Measurements from ENCODE around the gene WBP11.

Gene WBP11

DNA sequence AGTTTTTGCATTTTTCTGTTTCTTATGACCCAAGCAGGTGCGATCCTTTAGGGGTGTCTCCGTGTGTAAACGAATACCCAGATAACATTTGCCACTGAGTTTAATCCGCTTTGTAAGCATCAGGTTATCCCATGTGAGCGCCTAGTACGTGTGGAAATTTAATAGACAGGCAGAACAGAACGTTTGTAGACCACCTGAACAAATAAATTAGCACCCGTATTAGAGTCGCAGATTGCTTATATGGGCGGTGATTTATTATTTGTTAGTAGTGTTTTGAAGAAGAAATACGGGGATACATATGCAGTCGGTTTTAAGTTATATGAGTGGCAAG is 517 bp upstream of the WBP11 start:
- TF ChIP-seq, protein P1, sequence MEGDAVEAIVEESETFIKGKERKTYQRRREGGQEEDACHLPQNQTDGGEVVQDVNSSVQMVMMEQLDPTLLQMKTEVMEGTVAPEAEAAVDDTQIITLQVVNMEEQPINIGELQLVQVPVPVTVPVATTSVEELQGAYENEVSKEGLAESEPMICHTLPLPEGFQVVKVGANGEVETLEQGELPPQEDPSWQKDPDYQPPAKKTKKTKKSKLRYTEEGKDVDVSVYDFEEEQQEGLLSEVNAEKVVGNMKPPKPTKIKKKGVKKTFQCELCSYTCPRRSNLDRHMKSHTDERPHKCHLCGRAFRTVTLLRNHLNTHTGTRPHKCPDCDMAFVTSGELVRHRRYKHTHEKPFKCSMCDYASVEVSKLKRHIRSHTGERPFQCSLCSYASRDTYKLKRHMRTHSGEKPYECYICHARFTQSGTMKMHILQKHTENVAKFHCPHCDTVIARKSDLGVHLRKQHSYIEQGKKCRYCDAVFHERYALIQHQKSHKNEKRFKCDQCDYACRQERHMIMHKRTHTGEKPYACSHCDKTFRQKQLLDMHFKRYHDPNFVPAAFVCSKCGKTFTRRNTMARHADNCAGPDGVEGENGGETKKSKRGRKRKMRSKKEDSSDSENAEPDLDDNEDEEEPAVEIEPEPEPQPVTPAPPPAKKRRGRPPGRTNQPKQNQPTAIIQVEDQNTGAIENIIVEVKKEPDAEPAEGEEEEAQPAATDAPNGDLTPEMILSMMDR (IDR thresholded peaks at IDR 0.05), result no peak
- no peak for DNase-seq (ENCODE audit: low spot score)
- H3K27ac ChIP-seq, result peak overlapping the region; percentile 95 to 96
- peak overlapping the region; percentile 94 for H3K4me3 ChIP-seq

DNA sequence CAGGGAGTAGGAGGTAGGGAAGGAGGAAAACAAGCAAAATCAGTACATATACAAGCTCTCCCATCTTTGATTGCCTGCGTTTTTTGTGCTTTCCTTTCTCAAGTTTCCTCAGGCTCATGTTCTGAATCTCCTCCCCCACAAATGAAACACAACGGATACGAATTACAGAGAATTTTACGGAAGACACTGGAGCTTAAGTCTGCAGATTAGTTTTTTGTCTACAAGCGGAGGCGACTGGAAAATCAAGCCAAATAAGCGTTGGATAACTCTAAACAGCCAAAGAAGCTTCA is 612 bp downstream of the WBP11 start:
- Histone ChIP-seq H3K27ac (peak overlapping the region; percentile 95 to 96), H3K4me3 (peak overlapping the region; percentile 94)
- TF ChIP-seq, protein P1 (IDR thresholded peaks at IDR 0.05), result no peak
- no peak for DNase-seq (ENCODE audit: low spot score)

GRCh38 chr12:14802247-14802646 is 1.0 kb downstream of the WBP11 start:
- peak overlapping the region; percentile 95 to 96 for H3K27ac ChIP-seq
- DNase-seq (ENCODE audit: low spot score), result no peak
- peak overlapping the region; percentile 94 for H3K4me3 ChIP-seq
- TF ChIP-seq, protein P1 (IDR thresholded peaks at IDR 0.05), result no peak

DNA sequence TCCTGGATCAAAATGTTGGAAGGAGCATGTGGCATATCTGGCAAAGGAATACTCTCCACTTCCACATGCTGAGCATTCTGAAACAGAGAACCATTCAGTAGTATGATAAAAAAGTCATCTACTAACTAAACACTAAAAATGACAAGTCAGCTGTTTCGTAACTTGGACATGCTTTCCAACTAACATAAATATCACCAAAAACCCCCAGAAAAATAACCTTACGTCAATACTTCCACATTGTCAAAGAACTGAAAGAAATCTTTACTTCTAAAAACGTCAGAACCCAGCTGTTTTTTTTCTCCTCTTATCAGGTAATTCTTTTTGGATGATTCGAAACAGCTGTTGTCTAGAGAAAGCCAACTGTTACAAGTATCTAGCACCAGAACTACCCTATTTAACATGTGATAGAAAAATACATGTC is 8.2 kb downstream of the WBP11 start:
- Histone ChIP-seq H3K27ac (no peak overlapping the region), H3K4me3 (no peak overlapping the region)
- no peak for DNase-seq (ENCODE audit: low spot score)
- TF ChIP-seq, protein P1 (IDR thresholded peaks at IDR 0.05), result no peak

DNA sequence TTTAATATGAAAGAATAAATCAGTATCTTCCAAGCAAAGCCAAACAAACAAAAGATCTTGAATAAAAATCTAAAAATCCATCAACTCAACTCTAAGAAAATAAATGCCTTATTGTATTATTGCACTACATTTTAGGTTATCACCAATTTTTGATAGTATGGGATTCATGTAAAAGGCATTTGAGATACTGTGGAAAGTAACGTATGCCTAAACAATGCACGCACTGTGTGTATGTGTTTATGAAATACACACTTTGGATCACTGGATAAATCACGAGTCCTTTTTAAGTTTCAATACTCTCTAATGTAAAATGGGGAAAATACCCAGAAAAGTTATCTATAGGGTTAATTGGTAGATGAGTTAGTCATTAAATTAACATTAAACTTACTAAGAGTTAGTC is 17.7 kb downstream of the WBP11 start:
- Histone ChIP-seq H3K27ac (no peak overlapping the region), H3K4me3 (no peak overlapping the region)
- TF ChIP-seq, protein P1 (IDR thresholded peaks at IDR 0.05), result no peak
- DNase-seq (ENCODE audit: low spot score), result no peak

DNA sequence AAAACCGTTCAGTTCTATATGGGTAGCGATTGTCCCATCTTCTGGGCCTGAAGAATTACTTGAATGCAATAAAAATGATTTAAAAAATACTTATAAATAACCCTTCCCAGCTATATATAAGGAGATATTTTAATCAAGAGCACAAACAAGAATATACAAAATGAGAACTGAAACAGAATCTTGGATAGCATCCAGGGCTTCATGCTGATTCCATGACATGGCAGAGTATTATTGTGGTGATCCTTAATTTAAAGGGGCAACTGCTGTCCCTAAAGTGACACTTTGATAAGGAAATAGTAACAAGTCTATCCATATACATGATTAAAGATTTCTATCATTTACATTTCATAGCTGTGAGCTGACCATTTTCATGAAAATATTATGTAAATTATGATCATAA is 18.8 kb downstream of the WBP11 start:
- TF ChIP-seq, protein P1 (IDR thresholded peaks at IDR 0.05), result no peak
- H3K4me3 ChIP-seq, result no peak overlapping the region
- no peak for DNase-seq (ENCODE audit: low spot score)
- no peak overlapping the region for H3K27ac ChIP-seq

DNA sequence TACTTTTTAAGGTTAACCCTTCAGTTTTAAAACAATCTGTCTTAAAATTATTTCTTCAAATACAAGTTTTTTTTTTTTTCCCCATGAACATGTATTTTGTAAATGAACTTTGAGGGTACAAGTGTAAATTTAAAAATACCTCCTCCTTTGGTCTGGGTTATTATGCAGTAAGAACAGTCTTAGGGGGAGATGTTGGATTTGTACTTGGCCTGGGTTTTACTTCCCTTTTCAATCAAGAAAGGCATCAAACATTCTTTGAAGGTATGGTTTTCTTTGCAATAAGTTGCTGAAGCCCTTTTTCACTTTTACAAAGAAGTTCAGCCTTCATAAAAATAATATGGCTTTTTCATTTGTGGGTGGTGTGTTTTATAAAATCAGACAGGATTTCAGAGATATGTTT is 20.5 kb downstream of the WBP11 start:
- no peak for DNase-seq (ENCODE audit: low spot score)
- no peak overlapping the region for H3K4me3 ChIP-seq
- TF ChIP-seq, protein P1 (IDR thresholded peaks at IDR 0.05), result no peak
- H3K27ac ChIP-seq, result no peak overlapping the region
